Panc1 (cell line): ENCODE measurements around the gene ALK. TPM values are rescaled to one million over a fixed set of nuclear protein-coding genes. Genes with fewer than 3 reads are reported as not detected.

ENCODE experiments used
- ATAC-seq: fragments of 200-7000 bp; cut with Tn5 transposase; 2 replicates; pipeline ENCODE4 v1.9.1; 2020; ENCODE audit warnings: mild to moderate bottlenecking, moderate library complexity
- BruUV-seq: library from RNA; stranded (reverse); fragments of 400-500 nt; replicated peaks from 2 replicates; lab custom pipeline; 2021; lab: Mats Ljungman, UMichigan
- CTCF ChIA-PET: fragments of 300-600 bp; sonication (Branson Sonifier 250); formaldehyde crosslinking; loops from one replicate; lab custom pipeline; 2022; ENCODE audit warnings: antibody characterized with exemption; lab: Charles Lee
- POLR2A ChIA-PET: fragments of 300-600 bp; sonication (Branson Sonifier 250); formaldehyde crosslinking; loops from one replicate; lab custom pipeline; 2022; ENCODE audit warnings: antibody characterized with exemption; lab: Charles Lee
- DNase-seq: peaks from one replicate; pipeline ENCODE4 v3.0.0-alpha.2; 2010; ENCODE audit warnings: low read depth, low spot score
- H3K27ac ChIP-seq: 2 replicates; pipeline ENCODE4 v1.5.1; 2011; ENCODE audit warnings: mild to moderate bottlenecking, low read length, inconsistent platforms
- H3K27me3 ChIP-seq: fragments of 200-500 bp; sonication (Bioruptor generic); 2 replicates; pipeline ENCODE4 v1.6.0; 2014; ENCODE audit warnings: low read length, inconsistent platforms; ENCODE audit not compliant: control insufficient read depth, insufficient read depth
- H3K36me3 ChIP-seq: fragments of 200-500 bp; sonication (Bioruptor generic); 2 replicates; pipeline ENCODE4 v1.5.1; 2014; ENCODE audit warnings: inconsistent platforms, mild to moderate bottlenecking, low read length, moderate library complexity; ENCODE audit not compliant: control insufficient read depth, insufficient read depth
- H3K4me1 ChIP-seq: 2 replicates; pipeline ENCODE4 v1.5.1; 2011; ENCODE audit warnings: inconsistent platforms, mild to moderate bottlenecking, low read length, moderate library complexity; ENCODE audit not compliant: control insufficient read depth, insufficient read depth
- H3K4me3 ChIP-seq, 2 experiments: 2 replicates each; pipeline ENCODE4 v1.5.1; 2011 to 2012; ENCODE audit warnings: low read depth in 2 of 2, low read length in 2 of 2, mild to moderate bottlenecking in 2 of 2, inconsistent platforms in 1 of 2, moderate library complexity in 1 of 2
- H3K9me3 ChIP-seq: fragments of 200-500 bp; sonication (Bioruptor generic); 2 replicates; pipeline ENCODE4 v1.5.1; 2014; ENCODE audit warnings: low read depth, mild to moderate bottlenecking, inconsistent platforms, low read length, moderate library complexity; ENCODE audit not compliant: control insufficient read depth, insufficient read depth
- CTCF ChIP-seq: fragments of 450-650 bp; IDR thresholded peaks from 2 replicates; pipeline ENCODE4 v1.5.1; 2017; ENCODE audit warnings: mild to moderate bottlenecking
- POLR2AphosphoS5 ChIP-seq: IDR thresholded peaks from 2 replicates; pipeline ENCODE4 v1.6.1; 2012; ENCODE audit warnings: mild to moderate bottlenecking, low read depth, low read length, moderate library complexity
- SIN3A ChIP-seq: IDR thresholded peaks from 2 replicates; pipeline ENCODE4 v1.6.1; 2012; ENCODE audit warnings: low read depth, mild to moderate bottlenecking, low read length, moderate library complexity, borderline replicate concordance; ENCODE audit not compliant: insufficient read depth
- TCF7L2 ChIP-seq: IDR thresholded peaks from 2 replicates; pipeline ENCODE4 v1.6.1; 2011; ENCODE audit warnings: mild to moderate bottlenecking, low read depth, low read length, inconsistent platforms
- in situ Hi-C: cut with HindIII; loops from 2 replicates; pipeline ENCODE4 v1.10.0; 2016; ENCODE audit warnings: low sequenced_read_pairs, low pct_unique_long_range_greater_than_20kb
- intact Hi-C: fragments of 100-400 bp; cut with micrococcal nuclease; formaldehyde crosslinking; loops from one replicate; pipeline ENCODE4 v1.10.0; 2022; ENCODE audit not compliant: unreplicated experiment
- total RNA-seq: library from RNA; stranded (reverse); gene quantifications from one replicate; pipeline ENCODE4 v1.2.1, GENCODE V29; 2021; ENCODE audit not compliant: unreplicated experiment
- TF ChIP-seq, protein P1 (sequence below), 2 experiments: IDR thresholded peaks; 2 replicates each; pipeline ENCODE4 v1.6.1; 2011 to 2012; ENCODE audit warnings: low read depth in 2 of 2, control low read depth in 1 of 2, low read length in 1 of 2, mild to moderate bottlenecking in 1 of 2, moderate library complexity in 1 of 2; ENCODE audit not compliant: insufficient read depth in 1 of 2

Gene ALK
- total RNA-seq, 1 experiment from 2014 or later: not detected

GRCh38 chr2:29305762-29306161 is 615.6 kb downstream of the ALK start:
- intact Hi-C loops: no loop called here
- H3K4me1 ChIP-seq: no peaks in the 10 kb centered on the region
- POLR2A ChIA-PET: no interaction called here

DNA sequence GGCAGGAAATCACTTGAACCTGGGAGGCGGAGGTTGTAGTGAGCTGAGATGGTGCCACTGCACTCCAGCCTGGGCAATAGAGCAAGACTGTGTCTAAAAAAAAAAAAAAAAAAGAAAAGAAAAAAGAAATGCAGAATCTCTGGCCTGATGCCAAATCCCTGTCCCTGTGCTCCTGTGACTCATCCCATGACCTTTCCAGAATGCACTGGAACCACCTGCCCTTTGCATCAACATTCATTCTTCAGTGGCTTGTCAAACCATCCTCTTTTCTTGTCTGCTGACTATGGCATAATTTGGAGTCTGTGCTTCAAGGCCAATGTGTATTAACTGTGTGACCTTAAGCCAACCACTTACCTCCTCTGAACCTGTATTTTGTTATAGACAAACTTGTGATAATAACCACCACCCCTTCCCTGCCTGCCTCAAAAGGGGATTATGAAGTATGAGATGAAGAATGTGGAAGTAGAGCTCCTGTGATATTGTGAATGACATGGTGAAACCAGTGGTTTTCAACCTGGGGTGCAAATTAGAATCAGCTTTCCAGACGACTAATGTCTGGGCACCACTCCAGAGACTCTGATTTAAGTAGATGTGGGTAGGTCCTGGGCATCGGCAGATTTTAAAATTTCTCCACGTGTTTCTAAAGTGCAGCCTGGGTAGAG is 616.9 kb downstream of the ALK start:
- TF ChIP-seq, protein P1, sequence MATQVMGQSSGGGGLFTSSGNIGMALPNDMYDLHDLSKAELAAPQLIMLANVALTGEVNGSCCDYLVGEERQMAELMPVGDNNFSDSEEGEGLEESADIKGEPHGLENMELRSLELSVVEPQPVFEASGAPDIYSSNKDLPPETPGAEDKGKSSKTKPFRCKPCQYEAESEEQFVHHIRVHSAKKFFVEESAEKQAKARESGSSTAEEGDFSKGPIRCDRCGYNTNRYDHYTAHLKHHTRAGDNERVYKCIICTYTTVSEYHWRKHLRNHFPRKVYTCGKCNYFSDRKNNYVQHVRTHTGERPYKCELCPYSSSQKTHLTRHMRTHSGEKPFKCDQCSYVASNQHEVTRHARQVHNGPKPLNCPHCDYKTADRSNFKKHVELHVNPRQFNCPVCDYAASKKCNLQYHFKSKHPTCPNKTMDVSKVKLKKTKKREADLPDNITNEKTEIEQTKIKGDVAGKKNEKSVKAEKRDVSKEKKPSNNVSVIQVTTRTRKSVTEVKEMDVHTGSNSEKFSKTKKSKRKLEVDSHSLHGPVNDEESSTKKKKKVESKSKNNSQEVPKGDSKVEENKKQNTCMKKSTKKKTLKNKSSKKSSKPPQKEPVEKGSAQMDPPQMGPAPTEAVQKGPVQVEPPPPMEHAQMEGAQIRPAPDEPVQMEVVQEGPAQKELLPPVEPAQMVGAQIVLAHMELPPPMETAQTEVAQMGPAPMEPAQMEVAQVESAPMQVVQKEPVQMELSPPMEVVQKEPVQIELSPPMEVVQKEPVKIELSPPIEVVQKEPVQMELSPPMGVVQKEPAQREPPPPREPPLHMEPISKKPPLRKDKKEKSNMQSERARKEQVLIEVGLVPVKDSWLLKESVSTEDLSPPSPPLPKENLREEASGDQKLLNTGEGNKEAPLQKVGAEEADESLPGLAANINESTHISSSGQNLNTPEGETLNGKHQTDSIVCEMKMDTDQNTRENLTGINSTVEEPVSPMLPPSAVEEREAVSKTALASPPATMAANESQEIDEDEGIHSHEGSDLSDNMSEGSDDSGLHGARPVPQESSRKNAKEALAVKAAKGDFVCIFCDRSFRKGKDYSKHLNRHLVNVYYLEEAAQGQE (IDR thresholded peaks at IDR 0.05; ENCODE audit: insufficient read depth in 1 of 2, low read depth in 2 of 2, low read length in 1 of 2): no peak
- no peak for TF ChIP-seq POLR2AphosphoS5
- peaks cover 4% of the 10 kb centered on the region for H3K27me3 ChIP-seq
- H3K4me3 ChIP-seq: no peak overlapping the region
- no peaks in the 10 kb centered on the region for H3K9me3 ChIP-seq
- H3K27ac ChIP-seq: no peak overlapping the region
- H3K4me1 ChIP-seq: no peaks in the 10 kb centered on the region
- in situ Hi-C loops (no loop called here), intact Hi-C loops (no loop called here)
- POLR2A ChIA-PET: no interaction called here
- H3K36me3 ChIP-seq: no peaks in the 10 kb centered on the region
- CTCF ChIA-PET: no interaction called here
- DNase-seq: no peak
- no TSS peak for BruUV-seq
- no peak for ATAC-seq

More at GRCh38 chr2:29305762-29306161, 615.6 kb downstream of the ALK start:
- DNase-seq: no peak
- no peaks in the 10 kb centered on the region for H3K9me3 ChIP-seq
- TF ChIP-seq SIN3A (no peak), POLR2AphosphoS5 (no peak), CTCF (no peak), TCF7L2 (no peak)
- TF ChIP-seq, protein P1 (IDR thresholded peaks at IDR 0.05; ENCODE audit: insufficient read depth in 1 of 2, low read depth in 2 of 2, low read length in 1 of 2): no peak
- H3K4me3 ChIP-seq: no peak overlapping the region
- in situ Hi-C loops: no loop called here
- no peak for ATAC-seq
- H3K27me3 ChIP-seq: peaks cover 3% of the 10 kb centered on the region
- BruUV-seq: no TSS peak
- CTCF ChIA-PET: no interaction called here
- no peak overlapping the region for H3K27ac ChIP-seq
- no peaks in the 10 kb centered on the region for H3K36me3 ChIP-seq
